Breast epithelium (tissue), 4 donors: Measurements from ENCODE around the gene ARHGEF3. TPM values are rescaled to one million over a fixed set of nuclear protein-coding genes. Genes with fewer than 3 reads are reported as not detected.
"Not testable (repeated sequence)": the region's sequence is repeated elsewhere in the genome, so short reads cannot be mapped to it uniquely, and the experiment has no call there.

Experiments used
- DNase-seq, 2 donors: peaks; one replicate each; pipeline ENCODE4 v3.0.0-alpha.2; 2019; ENCODE audit warnings: low spot score in 2 of 2
- H3K27ac ChIP-seq, 2 donors: fragments of 200-600 bp; sonication (generic) in 1 of 2; one replicate each; pipeline ENCODE4 v1.5.1; 2016 to 2019; ENCODE audit warnings: mild to moderate bottlenecking in 1 of 2
- H3K27me3 ChIP-seq, 2 donors: fragments of 200-600 bp; sonication (generic) in 1 of 2; one replicate each; pipeline versions ENCODE4 v1.5.1 to v1.6.0; 2017 to 2019; ENCODE audit warnings: control low read depth in 1 of 2, mild to moderate bottlenecking in 1 of 2
- H3K36me3 ChIP-seq: fragments of 200-600 bp; one replicate; pipeline ENCODE4 v1.5.1; 2019
- H3K4me1 ChIP-seq, 2 donors: fragments of 200-600 bp; sonication (generic); one replicate each; pipeline ENCODE4 v1.5.1; 2016 to 2019; ENCODE audit warnings: control low read depth in 1 of 2
- H3K4me3 ChIP-seq, 3 donors: fragments of 200-600 bp; sonication (generic); 1 replicate in 2 of 3; 2 replicates in 1 of 3; pipeline ENCODE4 v1.5.1; 2016 to 2019; ENCODE audit warnings: mild to moderate bottlenecking in 3 of 3, moderate library complexity in 2 of 3
- H3K9me3 ChIP-seq, 2 donors: fragments of 200-600 bp; sonication (generic) in 1 of 2; one replicate each; pipeline ENCODE4 v1.5.1; 2016 to 2019; ENCODE audit warnings: control low read depth in 1 of 2
- CTCF ChIP-seq, 3 donors: fragments of 450-650 bp; IDR thresholded peaks; one replicate each; pipeline ENCODE4 v1.5.1; 2016 to 2017; ENCODE audit warnings: antibody characterized with exemption in 3 of 3, mild to moderate bottlenecking in 3 of 3, moderate library complexity in 3 of 3
- POLR2A ChIP-seq: fragments of 450-650 bp; IDR thresholded peaks from one replicate; pipeline ENCODE4 v1.6.1; 2016; ENCODE audit warnings: antibody characterized with exemption, mild to moderate bottlenecking, moderate library complexity
- POLR2AphosphoS5 ChIP-seq, 3 donors: sonication (generic); formaldehyde crosslinking; IDR thresholded peaks; one replicate each; pipeline ENCODE4 v1.6.1; 2017; ENCODE audit warnings: antibody characterized with exemption in 3 of 3
- intact Hi-C: fragments of 100-400 bp; cut with DNase I; formaldehyde crosslinking; loops from one replicate; pipeline ENCODE4 v1.15.1; 2023; ENCODE audit warnings: low total_unique reads
- total RNA-seq, 3 donors: library from RNA; depleted of rRNA; stranded (reverse); fragments of >200 nt; gene quantifications; one replicate each; pipeline ENCODE4 v1.1.0, GENCODE V29; 2016

ARHGEF3 gene
- total RNA-seq, 3 donors from 2014 or later, result 11.0 to 45.4 (median 25.2) TPM

GRCh38 chr3:56724676-56725075 lies 77.1 kb downstream of the ARHGEF3 start:
- TF ChIP-seq CTCF (IDR thresholded peaks at IDR 0.05), result no peak
- TF ChIP-seq POLR2AphosphoS5 (IDR thresholded peaks at IDR 0.05), result no peak
- no peak for TF ChIP-seq POLR2A
- H3K9me3 ChIP-seq, result no peaks in the 10 kb centered on the region
- DNase-seq, result no peak
- H3K4me1 ChIP-seq, result no peaks in the 10 kb centered on the region
- no peaks in the 10 kb centered on the region for H3K36me3 ChIP-seq
- intact Hi-C loops, result no loop called here
- H3K4me3 ChIP-seq, result no peak overlapping the region
- H3K27me3 ChIP-seq, result no peaks in the 10 kb centered on the region
- no peak overlapping the region for H3K27ac ChIP-seq

GRCh38 chr3:56720849-56721248 lies 80.9 kb downstream of the ARHGEF3 start:
- TF ChIP-seq POLR2A, result no peak
- TF ChIP-seq POLR2AphosphoS5 (IDR thresholded peaks at IDR 0.05), result no peak
- no peak for TF ChIP-seq CTCF (IDR thresholded peaks at IDR 0.05)
- H3K27ac ChIP-seq, result no peak overlapping the region
- H3K4me3 ChIP-seq, result no peak overlapping the region
- H3K27me3 ChIP-seq, result no peaks in the 10 kb centered on the region
- H3K36me3 ChIP-seq, result no peaks in the 10 kb centered on the region
- H3K4me1 ChIP-seq, result no peaks in the 10 kb centered on the region
- peaks cover 0 to 6% of the 10 kb centered on the region in 2 donors for H3K9me3 ChIP-seq
- DNase-seq, result no peak
- intact Hi-C loops, result no loop called here

- H3K4me1 ChIP-seq, H3K36me3 ChIP-seq, H3K27ac ChIP-seq, intact Hi-C loops, H3K27me3 ChIP-seq, DNase-seq, H3K9me3 ChIP-seq, H3K4me3 ChIP-seq: not testable (repeated sequence)
These were observed 82.9 kb downstream of the ARHGEF3 start for GRCh38 chr3:56718809-56719208.

- no peak for TF ChIP-seq POLR2A
- no peaks in the 10 kb centered on the region for H3K9me3 ChIP-seq
- no peak overlapping the region for H3K4me3 ChIP-seq
- no peak overlapping the region for H3K27ac ChIP-seq
- H3K27me3 ChIP-seq, result no peaks in the 10 kb centered on the region
- no peaks in the 10 kb centered on the region for H3K36me3 ChIP-seq
- H3K4me1 ChIP-seq, result no peaks in the 10 kb centered on the region
- DNase-seq, result no peak
- intact Hi-C loops, result no loop called here
These were observed 90.4 kb downstream of the ARHGEF3 start for GRCh38 chr3:56711344-56711743.

GRCh38 chr3:56707412-56707811 lies 94.3 kb downstream of the ARHGEF3 start:
- not testable (repeated sequence) for H3K4me1 ChIP-seq, H3K4me3 ChIP-seq, DNase-seq, H3K27me3 ChIP-seq, H3K9me3 ChIP-seq, H3K36me3 ChIP-seq, H3K27ac ChIP-seq
- intact Hi-C loops, result loop anchor here (10.0 kb wide), 2 partner anchors 173 to 277 kb away; no protein-coding TSS in a partner anchor

GRCh38 chr3:56706629-56707028 lies 95.1 kb downstream of the ARHGEF3 start:
- intact Hi-C loops, result loop anchor here (10.0 kb wide), 2 partner anchors 172 to 278 kb away; no protein-coding TSS in a partner anchor
- no peak for DNase-seq
- TF ChIP-seq POLR2A, result no peak
- Histone ChIP-seq H3K4me3 (no peak overlapping the region), H3K4me1 (no peaks in the 10 kb centered on the region), H3K27ac (no peak overlapping the region), H3K36me3 (no peaks in the 10 kb centered on the region), H3K9me3 (no peaks in the 10 kb centered on the region), H3K27me3 (no peaks in the 10 kb centered on the region)

- Histone ChIP-seq H3K36me3 (no peaks in the 10 kb centered on the region), H3K9me3 (no peaks in the 10 kb centered on the region), H3K4me3 (no peak overlapping the region), H3K27ac (no peak overlapping the region), H3K27me3 (no peaks in the 10 kb centered on the region), H3K4me1 (no peaks in the 10 kb centered on the region)
- no peak for DNase-seq
- TF ChIP-seq POLR2AphosphoS5 (IDR thresholded peaks at IDR 0.05) (no peak), POLR2A (no peak), CTCF (IDR thresholded peaks at IDR 0.05) (no peak)
- intact Hi-C loops, result loop anchor here (10.0 kb wide), 2 partner anchors 170 to 280 kb away; no protein-coding TSS in a partner anchor
These were observed 97.0 kb downstream of the ARHGEF3 start for GRCh38 chr3:56704706-56705105.
